HG03097 (cell line): ENCODE results near the gene ELAC2.

Experiments
- ATAC-seq: cut with Tn5 transposase; IDR thresholded peaks from one replicate; pipeline ENCODE4 v1.9.1; 2021; ENCODE audit not compliant: unreplicated experiment, low FRiP score

Gene ELAC2

GRCh38 chr17:13017655-13018459 is at the start of gene ELAC2:
Gene ELAC2 (minus strand): TSS chr17:13018027. CDS start chr17:13017947, 80 bp downstream.
- ATAC-seq: peak; percentile 99

GRCh38 chr17:13065032-13065431 is 47.2 kb upstream of the ELAC2 start:
- ATAC-seq: no peak

- ATAC-seq: no peak
Observed at GRCh38 chr17:13055131-13055530, 37.3 kb upstream of the ELAC2 start.

- ATAC-seq: no peak
Observed at GRCh38 chr17:13054666-13055065, 36.8 kb upstream of the ELAC2 start.

GRCh38 chr17:13051915-13052314 is 34.1 kb upstream of the ELAC2 start:
- ATAC-seq: no peak

- ATAC-seq: no peak
Observed at GRCh38 chr17:13047011-13047606, 29.3 kb upstream of the ELAC2 start.

GRCh38 chr17:13046361-13046760 is 28.5 kb upstream of the ELAC2 start:
- ATAC-seq: no peak

GRCh38 chr17:13044572-13045065 is 26.8 kb upstream of the ELAC2 start:
- no peak for ATAC-seq

GRCh38 chr17:13038931-13039665 is 21.3 kb upstream of the ELAC2 start:
- no peak for ATAC-seq

- no peak for ATAC-seq
Observed at GRCh38 chr17:13036751-13037150, 18.9 kb upstream of the ELAC2 start.

- no peak for ATAC-seq
Observed at GRCh38 chr17:13035420-13035819, 17.6 kb upstream of the ELAC2 start.

GRCh38 chr17:13031718-13032350 is 14.0 kb upstream of the ELAC2 start:
- no peak for ATAC-seq

- ATAC-seq: no peak
Observed at GRCh38 chr17:13030459-13031300, 12.9 kb upstream of the ELAC2 start.

GRCh38 chr17:13030056-13030455 is 12.2 kb upstream of the ELAC2 start:
- no peak for ATAC-seq

GRCh38 chr17:13029340-13029739 is 11.5 kb upstream of the ELAC2 start:
- ATAC-seq: no peak

GRCh38 chr17:13027246-13027645 is 9.4 kb upstream of the ELAC2 start:
- no peak for ATAC-seq

- ATAC-seq: no peak
Observed at GRCh38 chr17:13025687-13026086, 7.9 kb upstream of the ELAC2 start.

- no peak for ATAC-seq
Observed at GRCh38 chr17:13025258-13025627, 7.4 kb upstream of the ELAC2 start.

GRCh38 chr17:13024526-13025257 is 6.9 kb upstream of the ELAC2 start:
- ATAC-seq: peak; percentile 77
